GM19372 (cell line): ENCODE results near the gene WDR27.
A peak's percentile ranks its signal among the peaks of the same experiment; 100 is the strongest.
"Not testable (repeated sequence)": the region's sequence is repeated elsewhere in the genome, so short reads cannot be mapped to it uniquely, and the experiment has no call there.

Experiments used
- ATAC-seq: cut with Tn5 transposase; IDR thresholded peaks from one replicate; pipeline ENCODE4 v1.9.1; 2021; ENCODE audit warnings: mild to moderate bottlenecking, low read depth, moderate library complexity; ENCODE audit not compliant: unreplicated experiment

WDR27 gene

DNA sequence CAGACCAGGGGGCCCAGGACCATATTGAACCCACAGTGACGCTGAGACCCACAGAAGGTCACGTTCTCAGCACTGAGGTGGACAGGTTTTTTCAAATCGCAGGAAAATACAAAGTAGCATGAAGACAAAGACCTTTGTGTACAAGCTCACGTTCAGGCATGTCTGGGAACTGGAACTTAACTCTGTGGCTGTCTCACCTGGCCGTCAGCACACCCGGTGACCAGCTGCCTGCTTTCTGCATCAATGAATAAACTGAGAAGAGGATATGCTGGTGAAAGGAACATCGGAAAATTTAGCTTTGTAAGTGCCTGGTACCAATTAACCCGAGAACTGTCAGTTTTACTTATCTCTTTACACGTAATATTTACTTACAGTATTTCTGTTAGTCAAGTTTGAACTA lies 36.5 kb downstream of the WDR27 start:
- ATAC-seq, result no peak

DNA sequence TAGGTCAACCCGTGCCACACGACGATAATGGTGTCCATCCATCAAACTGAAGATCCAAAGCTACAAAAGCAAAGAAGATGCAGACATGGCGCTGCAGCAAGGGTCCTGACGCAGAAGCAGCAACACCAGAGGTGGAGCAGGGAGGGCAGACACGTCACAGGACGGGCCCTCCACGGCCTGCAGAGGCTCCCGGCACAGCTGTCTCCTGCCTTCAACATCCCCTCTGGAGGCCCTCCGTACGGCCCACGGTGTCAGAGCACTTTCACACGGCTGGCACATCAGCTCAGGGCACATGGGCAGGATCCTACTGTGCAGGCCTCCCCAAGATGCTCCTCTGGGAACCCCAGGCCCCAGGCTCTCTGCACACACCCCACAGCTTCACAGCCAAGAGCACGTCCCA lies 37.6 kb downstream of the WDR27 start:
- no peak for ATAC-seq

GRCh38 chr6:169663468-169663867 lies 38.4 kb downstream of the WDR27 start:
- no peak for ATAC-seq

GRCh38 chr6:169661391-169661756 lies 40.5 kb downstream of the WDR27 start:
- no peak for ATAC-seq

DNA sequence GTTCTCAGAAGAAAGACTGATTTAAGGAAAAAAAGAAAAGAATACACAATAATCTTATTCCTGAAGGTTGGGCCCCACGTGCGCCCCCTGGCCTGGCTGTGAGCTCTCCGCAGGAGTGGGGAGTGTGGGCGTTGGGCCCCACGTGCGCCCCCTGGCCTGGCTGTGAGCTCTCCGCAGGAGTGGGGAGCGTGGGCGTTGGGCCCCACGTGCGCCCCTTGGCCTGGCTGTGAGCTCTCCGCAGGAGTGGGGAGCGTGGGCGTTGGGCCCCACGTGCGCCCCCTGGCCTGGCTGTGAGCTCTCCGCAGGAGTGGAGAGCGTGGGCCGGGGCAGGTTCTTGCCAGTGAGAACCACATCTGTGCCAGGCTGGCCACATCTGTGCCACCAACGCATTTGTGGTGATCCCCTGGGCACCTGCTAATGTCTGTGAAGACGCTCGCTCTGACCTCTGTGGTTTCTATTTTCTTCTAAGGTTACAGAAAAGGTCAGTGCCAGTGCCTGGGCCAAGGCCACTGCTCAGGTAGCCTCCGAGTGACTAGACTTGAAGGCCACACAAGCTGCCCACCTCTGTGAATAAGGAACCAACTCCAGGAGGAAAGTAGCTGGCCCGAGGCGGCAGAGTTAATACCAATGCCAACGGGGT lies 41.0 kb downstream of the WDR27 start:
- ATAC-seq, result no peak

- no peak for ATAC-seq
Observed at GRCh38 chr6:169659820-169660610, 41.8 kb downstream of the WDR27 start.

GRCh38 chr6:169657284-169657610 lies 44.6 kb downstream of the WDR27 start:
- no peak for ATAC-seq

GRCh38 chr6:169656546-169657283 lies 45.1 kb downstream of the WDR27 start:
- no peak for ATAC-seq

GRCh38 chr6:169654598-169655391 lies 47.0 kb downstream of the WDR27 start:
- peak; percentile 93 for ATAC-seq

GRCh38 chr6:169653691-169654090 lies 48.1 kb downstream of the WDR27 start:
- no peak for ATAC-seq

DNA sequence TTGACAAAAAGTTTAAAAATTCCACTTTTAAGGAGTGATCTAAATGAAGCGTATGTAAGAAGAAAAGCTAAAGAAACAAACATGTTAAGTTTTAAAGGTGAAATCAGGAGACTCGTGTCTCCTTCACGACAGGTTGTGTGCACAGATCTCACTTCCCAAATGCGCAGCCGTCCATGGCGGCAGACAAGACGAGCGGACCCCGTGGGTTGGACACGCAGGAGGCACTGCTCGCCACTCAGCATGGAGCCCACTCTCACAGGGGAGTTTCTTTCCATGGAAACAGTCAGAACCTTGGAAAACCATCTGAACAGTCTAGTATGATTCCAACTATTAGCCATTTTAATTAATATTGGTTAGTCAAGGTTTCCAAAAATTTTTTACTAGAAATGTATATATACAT lies 48.9 kb downstream of the WDR27 start:
- no peak for ATAC-seq

- ATAC-seq, result no peak
Observed at GRCh38 chr6:169651498-169651897, 50.3 kb downstream of the WDR27 start.

DNA sequence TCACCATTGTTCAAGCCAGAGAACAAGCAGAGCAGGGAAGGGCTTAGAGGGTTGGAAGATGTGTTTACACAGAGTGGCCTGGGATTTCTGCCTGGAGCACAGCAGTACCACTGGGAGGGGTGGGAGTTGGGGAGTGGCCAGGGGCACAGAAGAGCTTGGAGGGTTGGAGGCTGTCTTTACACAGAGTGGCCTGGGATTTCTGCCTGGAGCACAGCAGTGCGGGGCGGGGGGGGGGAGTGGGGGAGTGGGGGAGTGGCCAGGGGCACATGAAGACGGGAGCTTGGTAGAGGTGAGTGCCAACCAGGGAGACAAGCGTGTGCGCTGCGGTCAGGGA lies 50.9 kb downstream of the WDR27 start:
- no peak for ATAC-seq

DNA sequence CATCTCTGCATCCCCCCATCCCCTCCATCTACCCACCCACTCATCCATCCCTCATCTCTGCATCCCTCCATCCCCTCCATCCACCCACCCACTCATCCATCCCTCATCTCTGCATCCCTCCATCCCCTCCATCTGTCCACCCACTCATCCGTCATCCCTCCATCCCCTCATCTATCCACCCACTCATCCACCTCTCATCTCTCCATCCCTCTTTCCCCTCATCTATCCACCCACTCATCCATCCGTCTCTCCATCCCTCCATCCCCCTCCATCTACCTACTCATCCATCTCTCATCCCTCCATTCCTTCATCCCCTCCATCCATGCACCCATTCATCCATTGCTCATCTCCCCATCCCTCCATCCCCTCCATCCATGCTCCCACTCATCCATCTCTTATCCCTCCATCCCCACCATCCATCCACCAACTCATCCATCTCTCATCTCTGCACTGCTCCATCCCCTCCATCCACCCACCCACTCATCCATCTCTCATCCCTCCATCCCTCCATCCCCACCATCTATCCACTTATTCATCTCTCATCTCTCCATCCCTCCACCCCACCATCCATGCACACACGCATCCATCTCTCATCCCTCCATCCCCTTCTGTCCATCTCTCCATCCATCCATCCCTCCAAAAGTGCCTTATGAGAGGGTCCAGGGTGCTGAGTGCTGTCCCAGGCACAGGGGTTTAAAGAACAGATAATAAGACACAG lies 51.4 kb downstream of the WDR27 start:
- ATAC-seq, result no peak

DNA sequence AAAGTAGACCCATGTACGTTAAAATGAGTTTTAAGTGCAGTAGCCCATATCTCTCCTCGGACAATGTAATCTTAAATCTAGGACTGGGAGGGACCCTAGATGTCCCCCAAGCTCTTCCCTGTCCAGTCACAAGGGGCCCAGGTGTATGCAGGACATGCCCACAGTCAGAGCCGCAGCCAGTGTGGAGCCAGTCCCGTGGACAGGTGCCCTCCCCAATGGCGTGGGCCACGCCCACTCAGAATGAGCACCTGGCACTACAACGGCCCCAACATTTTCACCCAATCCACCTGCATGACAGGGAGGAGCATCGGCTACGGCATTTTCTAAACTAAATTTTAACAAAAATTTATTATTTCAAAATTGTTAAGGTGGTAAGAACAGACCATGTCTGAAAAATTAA lies 53.2 kb downstream of the WDR27 start:
- no peak for ATAC-seq

DNA sequence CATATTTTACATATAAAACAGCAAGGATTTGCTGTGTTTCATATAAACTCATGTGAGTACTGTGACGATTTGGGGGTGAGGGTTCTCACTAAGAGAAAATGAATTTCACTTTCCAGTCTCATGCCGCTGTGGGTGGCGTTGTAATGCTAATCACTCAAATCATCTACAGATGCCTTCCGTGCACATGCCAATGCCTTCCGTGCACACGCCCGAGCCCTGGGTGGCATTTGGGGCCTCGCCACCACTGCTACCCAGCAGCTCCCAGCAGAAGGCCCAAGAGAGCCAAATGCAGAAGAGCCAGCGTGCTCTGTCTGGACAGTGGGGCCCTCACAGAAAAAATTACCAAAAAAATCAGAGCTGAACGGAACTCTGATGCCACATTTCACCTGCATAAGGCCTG lies 53.7 kb downstream of the WDR27 start:
- no peak for ATAC-seq

DNA sequence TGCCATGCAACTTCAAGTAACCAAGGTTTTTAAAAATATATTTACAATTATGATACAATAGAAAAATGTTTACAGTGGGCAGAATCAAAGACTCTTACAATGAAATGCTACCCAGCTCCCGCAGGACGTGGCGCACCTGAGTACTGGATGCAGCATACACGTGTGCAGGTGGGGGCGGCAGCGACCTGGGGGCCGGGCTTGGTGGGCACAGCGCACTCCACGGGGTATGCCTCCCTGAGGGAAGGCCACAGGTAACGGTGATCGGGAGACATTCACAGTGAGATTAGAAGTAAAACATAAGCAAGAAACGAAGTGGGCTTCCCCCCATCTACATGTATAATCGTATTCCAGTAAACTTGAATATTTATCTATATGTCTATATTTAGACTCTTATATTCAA lies 54.2 kb downstream of the WDR27 start:
- ATAC-seq, result no peak

DNA sequence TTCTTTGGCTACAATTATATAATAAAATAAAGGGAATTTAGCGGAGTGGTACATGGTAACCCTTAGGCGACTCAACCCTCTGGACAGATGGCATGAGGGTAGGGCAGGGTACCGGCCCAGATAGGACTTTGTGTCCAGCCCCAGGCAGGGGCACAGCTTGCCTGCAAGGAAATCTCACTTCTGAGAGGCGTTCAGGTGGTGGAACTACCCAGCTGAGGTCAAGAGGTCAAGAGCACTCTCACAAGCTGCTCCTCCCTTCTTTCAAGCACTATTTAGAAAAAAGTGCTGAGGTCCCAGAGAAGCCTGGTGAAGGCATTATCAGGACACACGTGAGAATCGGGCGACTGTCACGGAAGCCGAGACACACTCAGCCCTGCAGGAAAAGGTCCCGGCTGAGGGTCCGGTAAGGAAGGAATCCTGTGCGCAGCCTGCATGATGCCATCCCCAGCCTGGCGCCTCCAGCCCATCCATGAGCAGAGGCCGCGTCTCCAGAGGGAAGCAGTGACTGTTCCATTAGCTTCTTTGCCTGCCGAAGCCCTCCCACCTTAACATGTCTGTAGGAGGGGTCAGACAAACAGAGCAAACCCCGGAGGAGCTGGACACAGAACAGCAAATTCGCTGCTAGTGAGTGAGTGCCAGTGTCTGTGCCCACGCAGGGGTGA lies 54.8 kb downstream of the WDR27 start:
- ATAC-seq, result no peak

- not testable (repeated sequence) for ATAC-seq
Observed at GRCh38 chr6:169645459-169645858, 56.4 kb downstream of the WDR27 start.

DNA sequence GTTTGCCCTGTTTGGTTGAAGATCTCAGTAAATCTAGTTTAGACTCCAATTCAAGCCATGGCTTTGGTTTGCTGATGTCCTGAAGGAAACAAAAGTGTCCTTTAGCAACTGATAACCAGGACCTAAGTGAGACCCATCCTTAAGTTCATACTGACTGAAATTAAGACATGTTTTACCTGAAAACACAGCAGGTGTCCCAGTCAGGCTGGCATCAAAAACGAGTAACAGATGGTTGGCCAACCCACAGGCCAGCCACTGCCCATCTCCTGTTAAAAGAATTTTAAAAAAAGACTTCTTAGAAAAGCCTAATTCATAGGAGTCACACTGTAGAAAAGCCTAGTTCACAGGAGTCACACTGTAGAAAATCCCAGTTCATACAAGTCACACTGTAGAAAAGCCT lies 58.3 kb downstream of the WDR27 start:
- no peak for ATAC-seq
